Cardiac fibroblast (primary cell): ENCODE results near the gene SLC47A2.
"Not testable (repeated sequence)": the region's sequence is repeated elsewhere in the genome, so short reads cannot be mapped to it uniquely, and the experiment has no call there.

ENCODE experiments used
- DNase-seq, 2 donors: peaks; one replicate each; pipeline versions ENCODE4 v3.0.0 to v3.0.0-alpha.2; 2010; ENCODE audit warnings: low read depth in 2 of 2
- H3K4me3 ChIP-seq, 2 donors: replicated peaks in 1 of 2; 1 replicate in 1 of 2; 2 replicates in 1 of 2; pipeline ENCODE4 v1.5.1; 2011; ENCODE audit warnings: low read depth in 2 of 2, low read length in 2 of 2, mild to moderate bottlenecking in 2 of 2, moderate library complexity in 1 of 2
- TF ChIP-seq, protein P1 (sequence below): IDR thresholded peaks from one replicate; pipeline ENCODE4 v1.5.1; 2011; ENCODE audit warnings: low read depth, mild to moderate bottlenecking, low read length, inconsistent platforms

The SLC47A2 gene

DNA sequence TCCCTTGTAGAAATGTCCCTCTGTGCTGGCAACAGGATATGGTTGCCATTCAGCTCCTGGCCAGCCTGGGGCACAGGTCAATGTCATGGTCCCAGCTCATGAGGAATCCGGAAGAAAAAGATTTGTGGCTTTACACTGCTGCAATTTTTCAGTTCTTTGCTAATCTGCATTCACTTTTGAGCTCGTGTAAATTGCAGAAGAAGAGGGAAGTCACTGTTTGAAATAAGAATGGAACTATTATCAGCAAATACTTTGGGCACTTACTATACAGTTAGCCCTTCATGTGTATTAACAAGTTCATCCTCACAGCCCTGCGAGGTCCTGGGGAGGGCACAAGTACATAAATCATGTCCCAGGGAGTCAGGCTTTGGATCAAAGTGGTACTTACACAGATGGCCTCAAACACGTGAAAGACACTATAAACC is 14.2 kb downstream of the SLC47A2 start:
- TF ChIP-seq, protein P1, sequence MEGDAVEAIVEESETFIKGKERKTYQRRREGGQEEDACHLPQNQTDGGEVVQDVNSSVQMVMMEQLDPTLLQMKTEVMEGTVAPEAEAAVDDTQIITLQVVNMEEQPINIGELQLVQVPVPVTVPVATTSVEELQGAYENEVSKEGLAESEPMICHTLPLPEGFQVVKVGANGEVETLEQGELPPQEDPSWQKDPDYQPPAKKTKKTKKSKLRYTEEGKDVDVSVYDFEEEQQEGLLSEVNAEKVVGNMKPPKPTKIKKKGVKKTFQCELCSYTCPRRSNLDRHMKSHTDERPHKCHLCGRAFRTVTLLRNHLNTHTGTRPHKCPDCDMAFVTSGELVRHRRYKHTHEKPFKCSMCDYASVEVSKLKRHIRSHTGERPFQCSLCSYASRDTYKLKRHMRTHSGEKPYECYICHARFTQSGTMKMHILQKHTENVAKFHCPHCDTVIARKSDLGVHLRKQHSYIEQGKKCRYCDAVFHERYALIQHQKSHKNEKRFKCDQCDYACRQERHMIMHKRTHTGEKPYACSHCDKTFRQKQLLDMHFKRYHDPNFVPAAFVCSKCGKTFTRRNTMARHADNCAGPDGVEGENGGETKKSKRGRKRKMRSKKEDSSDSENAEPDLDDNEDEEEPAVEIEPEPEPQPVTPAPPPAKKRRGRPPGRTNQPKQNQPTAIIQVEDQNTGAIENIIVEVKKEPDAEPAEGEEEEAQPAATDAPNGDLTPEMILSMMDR, result no peak
- H3K4me3 ChIP-seq, result no peak overlapping the region
- no peak for DNase-seq

DNA sequence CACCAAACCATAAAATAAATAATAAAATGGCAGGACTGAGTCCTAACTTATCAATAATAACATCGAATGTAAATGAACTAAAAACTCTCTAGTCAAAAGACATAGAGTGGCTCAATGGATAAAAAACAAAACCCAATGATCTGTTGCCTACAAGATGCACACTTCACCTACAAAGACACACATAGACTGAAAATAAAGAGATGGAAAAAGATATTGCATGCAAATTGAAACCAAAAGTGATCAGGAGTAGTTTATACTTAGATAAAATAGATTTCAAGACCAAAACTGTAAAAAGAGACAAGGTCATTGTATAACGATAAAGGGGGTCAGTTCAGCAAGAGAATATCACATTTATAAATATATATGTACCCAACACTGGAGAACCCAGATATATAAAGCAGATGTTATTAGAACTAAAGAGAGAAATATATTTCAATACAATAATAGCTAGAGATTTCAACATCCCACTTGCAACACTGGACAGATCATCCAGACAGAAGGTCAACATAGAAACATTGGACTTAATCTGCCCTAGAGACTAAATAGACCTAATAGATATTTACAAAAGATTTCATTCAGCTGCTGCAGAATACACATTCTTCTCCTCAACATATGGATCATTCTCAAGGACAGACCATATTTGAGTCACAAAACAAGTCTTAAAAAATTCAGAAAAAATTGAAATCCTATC is 29.8 kb downstream of the SLC47A2 start:
- H3K4me3 ChIP-seq, result no peak overlapping the region
- DNase-seq, result peak in 1 of 2 donors; percentile 12
- TF ChIP-seq, protein P1, result no peak

DNA sequence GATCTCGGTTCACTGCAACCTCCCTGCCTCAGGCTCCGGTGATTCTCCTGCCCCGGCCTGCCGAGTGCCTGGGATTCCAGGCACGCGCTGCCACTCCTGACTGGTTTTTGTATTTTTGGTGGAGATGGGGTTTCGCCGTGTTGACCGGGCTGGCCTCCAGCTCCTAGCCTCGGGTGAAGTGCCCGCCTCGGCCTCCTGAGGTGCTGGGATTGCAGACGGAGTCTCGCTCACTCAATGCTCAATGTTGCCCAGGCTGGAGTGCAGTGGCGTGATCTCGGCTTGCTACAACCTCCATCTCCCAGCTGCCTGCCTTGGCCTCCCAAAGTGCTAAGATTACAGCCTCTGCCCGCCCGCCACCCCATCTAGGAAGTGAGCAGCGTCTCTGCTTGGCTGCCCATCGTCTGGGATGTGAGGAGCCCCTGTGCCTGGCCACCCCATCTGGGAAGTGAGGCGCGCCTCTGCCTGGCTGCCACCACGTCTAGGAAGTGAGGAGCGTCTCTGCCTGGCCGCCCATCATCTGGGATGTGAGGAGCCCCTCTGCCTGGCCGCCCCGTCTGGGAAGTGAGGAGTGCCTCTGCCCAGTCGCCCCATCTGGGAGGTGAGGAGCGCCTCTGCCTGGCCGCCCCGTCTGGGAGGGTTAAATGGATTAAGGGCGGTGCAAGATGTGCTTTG is 31.3 kb downstream of the SLC47A2 start:
- H3K4me3 ChIP-seq, DNase-seq: not testable (repeated sequence)

DNA sequence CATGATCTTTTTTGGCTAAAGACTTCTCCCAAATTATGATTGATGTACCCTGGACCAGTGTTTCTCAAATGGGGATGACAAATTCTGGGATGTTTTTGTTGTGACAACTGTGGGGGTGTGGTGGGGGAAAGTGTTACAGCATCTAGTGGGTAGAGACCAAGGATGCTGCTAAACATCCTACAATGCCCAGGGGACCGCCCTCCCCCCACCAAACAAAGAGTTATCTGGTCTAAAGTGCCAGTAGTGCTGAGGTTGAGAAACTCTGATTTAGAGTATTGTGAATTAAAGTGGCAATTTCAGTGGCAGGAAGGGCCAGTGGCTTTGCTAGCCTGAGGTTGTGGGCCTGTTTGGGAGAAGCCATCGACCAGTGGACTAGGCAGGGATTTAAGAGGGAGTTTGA is 33.3 kb downstream of the SLC47A2 start:
- TF ChIP-seq, protein P1, result no peak
- no peak overlapping the region for H3K4me3 ChIP-seq
- DNase-seq, result no peak

DNA sequence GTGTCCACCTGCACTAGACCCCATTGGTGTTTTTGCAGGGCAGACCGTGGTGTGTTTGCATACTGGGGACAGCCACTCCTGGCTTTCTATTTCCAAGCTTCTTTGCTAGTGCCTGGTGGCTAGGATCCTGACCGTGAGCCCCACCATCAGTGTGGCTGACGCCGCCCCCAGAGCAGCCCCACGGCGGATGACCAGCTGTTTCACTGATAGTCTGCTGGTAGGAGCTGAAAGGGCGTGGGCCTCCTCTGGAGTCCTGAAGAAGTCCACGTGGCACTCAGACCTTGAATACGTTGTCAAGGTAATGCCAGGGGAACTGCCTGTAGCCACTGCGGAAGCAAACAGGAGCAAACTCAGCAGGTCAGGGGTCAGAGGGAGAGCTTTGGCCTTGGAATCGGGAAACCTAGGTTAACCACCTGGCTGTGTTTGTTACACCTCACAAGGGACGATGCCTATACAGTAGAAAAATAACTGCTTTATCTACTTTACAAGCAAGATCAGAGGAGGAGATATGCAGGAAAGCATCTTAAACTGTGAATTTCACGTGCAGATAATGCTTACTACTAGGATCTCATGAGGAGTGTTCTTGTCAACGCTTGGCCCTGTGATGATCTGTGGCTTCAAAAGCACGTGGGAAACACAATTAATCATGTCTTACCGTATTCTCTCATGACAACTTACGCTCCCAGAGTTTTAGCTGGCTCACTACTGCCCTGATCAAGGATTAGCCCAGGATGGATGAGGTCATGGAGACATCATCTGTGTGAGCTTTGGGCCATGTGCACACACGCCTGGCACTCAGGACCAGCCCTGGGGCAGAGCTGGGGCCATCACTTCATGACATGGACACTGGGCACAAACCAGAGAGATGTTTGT is 37.6 kb downstream of the SLC47A2 start:
- TF ChIP-seq, protein P1, result no peak
- H3K4me3 ChIP-seq, result no peak overlapping the region
- DNase-seq, result no peak

DNA sequence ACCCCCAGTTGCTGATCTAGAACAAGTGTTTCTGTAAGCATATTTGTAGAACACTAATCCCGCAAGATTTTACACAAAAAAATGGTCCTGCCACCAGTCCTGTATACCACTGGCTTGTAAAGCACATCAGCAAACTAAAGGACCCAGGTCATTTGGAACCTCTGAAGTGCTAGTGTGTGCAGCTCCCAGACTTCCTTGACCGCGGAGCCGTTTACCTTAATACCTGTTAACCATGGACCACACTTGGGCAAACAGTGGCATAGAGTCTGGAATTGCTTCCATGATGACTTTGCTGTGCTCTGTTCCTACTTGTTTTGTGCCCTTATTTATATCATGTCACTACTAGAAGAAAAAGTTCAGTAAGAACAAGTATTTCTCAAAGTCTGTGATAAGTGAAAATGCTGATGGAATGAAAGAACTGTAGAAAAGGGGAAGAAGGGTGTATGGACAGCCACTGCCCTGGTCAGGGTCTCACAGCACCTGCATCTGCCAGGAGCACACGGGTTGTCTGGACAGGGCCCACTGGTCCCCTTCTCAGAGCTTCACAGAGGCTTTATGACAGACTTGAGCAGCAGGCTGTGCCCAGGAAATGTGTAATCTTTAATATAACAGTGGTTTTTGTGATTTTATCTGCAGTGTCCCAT is 38.5 kb downstream of the SLC47A2 start:
- TF ChIP-seq, protein P1, result no peak
- H3K4me3 ChIP-seq, result no peak overlapping the region
- DNase-seq, result no peak

DNA sequence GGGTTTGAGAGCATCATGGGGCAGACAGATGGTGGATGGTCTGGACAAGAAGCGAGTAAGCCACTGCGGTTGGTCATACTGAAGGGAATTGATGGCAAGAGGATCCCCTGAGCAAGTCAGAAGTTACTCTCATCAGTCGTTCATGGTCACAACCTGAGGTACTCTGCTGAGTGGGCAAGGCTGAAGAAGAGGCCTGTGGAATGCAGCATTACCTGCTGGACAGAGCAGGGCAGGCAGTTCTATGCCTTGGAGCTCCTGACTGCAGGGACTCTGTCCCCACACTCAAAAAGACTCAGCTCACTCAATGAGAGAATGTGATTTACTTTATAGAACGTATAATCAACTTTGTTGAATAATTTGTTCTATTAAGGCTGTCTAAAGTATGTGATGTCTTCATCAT is 39.5 kb downstream of the SLC47A2 start:
- DNase-seq, result no peak
- TF ChIP-seq, protein P1, result no peak
- no peak overlapping the region for H3K4me3 ChIP-seq
